K562 (cell line): ENCODE results near the gene CTDSP2. TPM values are rescaled to one million over a fixed set of nuclear protein-coding genes. Genes with fewer than 3 reads are reported as not detected.

Source experiments
- ATAC-seq: fragments of 200-7000 bp; cut with Tn5 transposase; 3 replicates; pipeline ENCODE4 v1.9.1; 2020; ENCODE audit warnings: moderate library complexity
- BruUV-seq: library from RNA; stranded (reverse); fragments of 400-500 nt; replicated peaks from 2 replicates; lab custom pipeline; 2021; lab: Mats Ljungman, UMichigan
- CTCF ChIA-PET: fragments of 300-600 bp; formaldehyde crosslinking; extraction: SDS; loops from one replicate; lab custom pipeline; 2021; ENCODE audit warnings: low intra/inter-chr PET ratio; lab: Yijun Ruan, JAX
- POLR2A ChIA-PET: fragments of 300-600, 350-650 bp; sonication (Branson Sonifier 250); formaldehyde crosslinking; extraction: SDS; loops from one replicate; lab custom pipeline; 2021; ENCODE audit warnings: antibody characterized with exemption, inconsistent platforms; lab: Yijun Ruan, JAX
- DNase-seq, 4 experiments: peaks; one replicate each; pipeline versions ENCODE4 v3.0.0 to v3.0.0-alpha.2; 2011 to 2018; ENCODE audit warnings: low spot score in 3 of 4, mixed read lengths in 3 of 4; ENCODE audit errors: extremely low read depth in 1 of 4
- FAIRE-seq: peaks from 2 replicates; lab custom pipeline; 2011; peaks lifted over from hg19 to GRCh38; lab: Jason Lieb, UNC
- H2AFZ ChIP-seq: 2 replicates; pipeline ENCODE4 v1.6.0; 2011; ENCODE audit warnings: low read depth, low read length, control low read depth, inconsistent platforms
- H3K27ac ChIP-seq: fragments of 200-600 bp; 3 replicates; pipeline ENCODE4 v1.8.0; 2011; ENCODE audit warnings: low read depth, mild to moderate bottlenecking, control low read depth, inconsistent platforms, low read length, moderate library complexity, mixed read lengths; ENCODE audit errors: extremely low read depth
- H3K27me3 ChIP-seq, 2 experiments: fragments of 300-600 bp in 1 of 2; 2 replicates in 1 of 2; 3 replicates in 1 of 2; pipeline versions ENCODE4 v1.6.0 to v1.8.0; 2011; ENCODE audit warnings: inconsistent platforms in 2 of 2, low read length in 2 of 2, mild to moderate bottlenecking in 1 of 2, mixed read lengths in 1 of 2, moderate library complexity in 1 of 2; ENCODE audit not compliant: control insufficient read depth in 2 of 2, insufficient read depth in 2 of 2
- H3K36me3 ChIP-seq: fragments of 300-600 bp; 3 replicates; pipeline ENCODE4 v1.8.0; 2011; ENCODE audit warnings: mild to moderate bottlenecking, low read length, inconsistent platforms; ENCODE audit not compliant: control insufficient read depth, insufficient read depth
- H3K4me1 ChIP-seq, 2 experiments: fragments of 200-600 bp in 1 of 2; replicated peaks in 1 of 2; 2 replicates in 1 of 2; 3 replicates in 1 of 2; pipeline versions ENCODE4 v1.5.1 to v1.8.0; 2011; ENCODE audit warnings: inconsistent platforms in 2 of 2, low read length in 2 of 2, mild to moderate bottlenecking in 1 of 2, mixed read lengths in 1 of 2, moderate library complexity in 1 of 2; ENCODE audit not compliant: control insufficient read depth in 2 of 2, insufficient read depth in 2 of 2
- H3K4me2 ChIP-seq: 2 replicates; pipeline ENCODE4 v1.6.1; 2011; ENCODE audit warnings: low read length, control low read depth, inconsistent platforms, mixed read lengths; ENCODE audit not compliant: insufficient read depth
- H3K4me3 ChIP-seq: fragments of 200-600 bp; sonication (generic), shearing (Covaris generic); 2 replicates; pipeline ENCODE4 v1.5.1; 2016; ENCODE audit warnings: control low read depth, inconsistent platforms
- H3K79me2 ChIP-seq: fragments of 200-600 bp; 3 replicates; pipeline ENCODE4 v1.8.0; 2011; ENCODE audit warnings: low read length, inconsistent platforms; ENCODE audit not compliant: control insufficient read depth, insufficient read depth
- H3K9ac ChIP-seq, 2 experiments: 2 replicates each; pipeline versions ENCODE4 v1.6.0 to v1.6.1; 2011; ENCODE audit warnings: low read depth in 2 of 2, low read length in 2 of 2, control low read depth in 1 of 2, inconsistent platforms in 1 of 2, mild to moderate bottlenecking in 1 of 2, mixed read lengths in 1 of 2; ENCODE audit not compliant: insufficient read depth in 1 of 2
- H3K9me1 ChIP-seq: one replicate; pipeline ENCODE4 v1.6.0; 2011; ENCODE audit warnings: inconsistent platforms, mild to moderate bottlenecking, low read length, moderate library complexity; ENCODE audit not compliant: control insufficient read depth, insufficient read depth
- H3K9me3 ChIP-seq: replicated peaks from 2 replicates; pipeline ENCODE4 v1.5.1; 2011; ENCODE audit warnings: low read depth, low read length, inconsistent platforms; ENCODE audit not compliant: control insufficient read depth, insufficient read depth
- H4K20me1 ChIP-seq: replicated peaks from 2 replicates; pipeline ENCODE4 v1.6.1; 2011; ENCODE audit warnings: low read length, inconsistent platforms, mixed read lengths; ENCODE audit not compliant: control insufficient read depth, insufficient read depth
- CEBPB ChIP-seq: fragments of 450-650 bp; IDR thresholded peaks from 2 replicates; pipeline ENCODE4 v1.6.1; 2016; ENCODE audit warnings: missing genetic modification characterization, missing compliant biosample characterization
- CEBPG ChIP-seq, 3 experiments: fragments of 200-800 bp in 1 of 3; sonication (Bioruptor generic) in 1 of 3; sonication (generic) in 1 of 3; formaldehyde crosslinking in 1 of 3; IDR thresholded peaks in 2 of 3; conservative IDR thresholded peaks in 1 of 3; 2 replicates each; pipeline versions ENCODE4 v1.6.1 to v1.8.0; 2016 to 2022; ENCODE audit warnings: missing compliant biosample characterization in 2 of 3, missing genetic modification characterization in 2 of 3, mild to moderate bottlenecking in 1 of 3, missing genetic modification reagents in 1 of 3
- ZNF280B ChIP-seq: fragments of 250-450 bp; sonication (Bioruptor Pico); IDR thresholded peaks from 2 replicates; pipeline ENCODE4 v1.5.1; 2021; ENCODE audit warnings: mild to moderate bottlenecking
- WGBS: fragments of 100-300 bp; shearing (Covaris generic); methylation state at CpG from one replicate; pipeline ENCODE4 v1.1.6; 2016; ENCODE audit warnings: low coverage, mixed read lengths; ENCODE audit not compliant: insufficient coverage; ENCODE audit errors: missing lambda C conversion rate; 5-methylcytosine and 5-hydroxymethylcytosine counted together
- in situ Hi-C: fragments of 300-500 bp; cut with MboI; formaldehyde crosslinking; loops from 4 replicates; pipeline ENCODE4 v1.15.0; 2018; ENCODE audit warnings: inconsistent platforms, mixed read lengths
- intact Hi-C: fragments of 100-400 bp; cut with micrococcal nuclease; formaldehyde crosslinking; loops from 2 replicates; pipeline ENCODE4 v1.14.2; 2022
- polyA plus RNA-seq, 8 experiments: library from polyadenylated mRNA; depleted of rRNA in 4 of 8; stranded (reverse) in 5 of 8; unstranded in 3 of 8; fragments of >200 nt; fragmentation: Nextera tagmentation in 2 of 8; fragmentation: Illumina TruSeq in 1 of 8; extraction: Ambion mirVana in 2 of 8; extraction: Trizol in 1 of 8; gene quantifications; 2 replicates each; pipeline versions ENCODE4 v1.2.1 to v1.2.3, GENCODE V29; 2011 to 2014; ENCODE audit warnings: inconsistent platforms in 1 of 8, missing spikeins in 1 of 8
- total RNA-seq, 7 experiments: library from RNA; depleted of rRNA in 6 of 7; stranded (reverse); fragments of >200 nt in 6 of 7; fragmentation: Illumina TruSeq in 2 of 7; extraction: Trizol in 2 of 7; gene quantifications; 2 replicates each; pipeline versions ENCODE4 v1.2.1 to v1.2.3, GENCODE V29; 2011 to 2021; ENCODE audit warnings: low replicate concordance in 1 of 7

Gene CTDSP2
- total and polyA plus RNA-seq, 9 of the 15 experiments (the other 6 are each of a cell fraction or from before 2014, with no cell fraction given): 20.4 to 108 (median 47.7) TPM

GRCh38 chr12:57891542-57892228 is 45.2 kb upstream of the CTDSP2 start:
- Histone ChIP-seq H2AFZ (peak overlapping the region; percentile 60), H3K27me3 (no peaks in the 10 kb centered on the region), H3K9ac (no peak overlapping the region), H3K36me3 (no peaks in the 10 kb centered on the region), H3K9me1 (no peaks in the 10 kb centered on the region), H3K4me2 (no peak overlapping the region), H3K4me3 (no peak overlapping the region), H4K20me1 (no peaks in the 10 kb centered on the region), H3K9me3 (no peaks in the 10 kb centered on the region), H3K4me1 (peaks cover 32 to 36% of the 10 kb centered on the region in 2 experiments), H3K27ac (no peak overlapping the region), H3K79me2 (no peaks in the 10 kb centered on the region)
- no TSS peak for BruUV-seq
- in situ Hi-C loops: no loop called here
- FAIRE-seq (peak; percentile 32), ATAC-seq (no peak), DNase-seq (no peak)
- CTCF ChIA-PET: interaction anchor here (1.1 kb wide), 1 partner anchor 60 kb away, joined by 3 read pairs; no protein-coding TSS in a partner anchor
- WGBS: 75% methylated on average over 6 of the region's 6 CpGs
- POLR2A ChIA-PET: interaction anchor here (1.6 kb wide), 1 partner anchor 58 kb away, joined by 4 read pairs; no protein-coding TSS in a partner anchor
- intact Hi-C loops: no loop called here
- TF ChIP-seq CEBPG (CRISPR knock-in tag; IDR thresholded peaks at IDR 0.05): no peak
- 0 out of 4 replicates have a peak, but pooled peaks of 1 of the 2 experiments have one; percentile 27 for TF ChIP-seq CEBPG (tag; conservative IDR thresholded peaks at IDR 0.05 in 1 of 2, IDR thresholded peaks at IDR 0.05 in 1 of 2)
- TF ChIP-seq ZNF280B (CRISPR knock-in tag): no peak
- TF ChIP-seq CEBPB (tag): peak; percentile 41; the same call in 1 of the 2 replicates
